Panc1 (cell line): Measurements from ENCODE around the gene ANAPC16.

Experiments used
- POLR2AphosphoS5 ChIP-seq: IDR thresholded peaks from 2 replicates; pipeline ENCODE4 v1.6.1; 2012; ENCODE audit warnings: mild to moderate bottlenecking, low read depth, low read length, moderate library complexity
- TF ChIP-seq, protein P1 (sequence below): fragments of 450-650 bp; IDR thresholded peaks from 2 replicates; pipeline ENCODE4 v1.5.1; 2017; ENCODE audit warnings: mild to moderate bottlenecking

DNA sequence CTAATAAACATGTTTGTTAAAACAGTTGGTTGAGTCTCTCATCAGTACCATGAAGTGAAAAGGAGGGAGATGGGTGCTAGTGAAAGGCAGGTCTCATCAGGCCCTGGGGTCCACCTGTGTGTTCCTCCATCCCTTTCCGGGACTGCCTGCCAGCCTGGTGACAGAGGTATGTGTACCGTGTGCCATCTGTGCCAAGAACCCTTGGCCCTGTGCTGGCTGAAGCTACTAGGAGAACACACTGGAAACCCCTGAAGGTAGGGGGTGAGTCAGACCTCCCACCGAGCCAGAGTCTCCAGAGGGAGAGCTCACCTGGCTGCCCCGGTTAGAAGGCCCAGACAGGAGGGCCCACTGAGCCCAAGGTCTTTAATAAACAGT, 60.2 kb downstream of the ANAPC16 start:
- TF ChIP-seq, protein P1, sequence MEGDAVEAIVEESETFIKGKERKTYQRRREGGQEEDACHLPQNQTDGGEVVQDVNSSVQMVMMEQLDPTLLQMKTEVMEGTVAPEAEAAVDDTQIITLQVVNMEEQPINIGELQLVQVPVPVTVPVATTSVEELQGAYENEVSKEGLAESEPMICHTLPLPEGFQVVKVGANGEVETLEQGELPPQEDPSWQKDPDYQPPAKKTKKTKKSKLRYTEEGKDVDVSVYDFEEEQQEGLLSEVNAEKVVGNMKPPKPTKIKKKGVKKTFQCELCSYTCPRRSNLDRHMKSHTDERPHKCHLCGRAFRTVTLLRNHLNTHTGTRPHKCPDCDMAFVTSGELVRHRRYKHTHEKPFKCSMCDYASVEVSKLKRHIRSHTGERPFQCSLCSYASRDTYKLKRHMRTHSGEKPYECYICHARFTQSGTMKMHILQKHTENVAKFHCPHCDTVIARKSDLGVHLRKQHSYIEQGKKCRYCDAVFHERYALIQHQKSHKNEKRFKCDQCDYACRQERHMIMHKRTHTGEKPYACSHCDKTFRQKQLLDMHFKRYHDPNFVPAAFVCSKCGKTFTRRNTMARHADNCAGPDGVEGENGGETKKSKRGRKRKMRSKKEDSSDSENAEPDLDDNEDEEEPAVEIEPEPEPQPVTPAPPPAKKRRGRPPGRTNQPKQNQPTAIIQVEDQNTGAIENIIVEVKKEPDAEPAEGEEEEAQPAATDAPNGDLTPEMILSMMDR = no peak
- no peak for TF ChIP-seq POLR2AphosphoS5
